Measurements from ENCODE around the gene NPR1. TPM values are rescaled to one million over a fixed set of nuclear protein-coding genes. Genes with fewer than 3 reads are reported as not detected.
A peak's percentile ranks its signal among the peaks of the same experiment; 100 is the strongest.

Gene NPR1
- total and polyA plus RNA-seq, 2 of the 13 experiments (the other 11 are each of a cell fraction or from before 2014, with no cell fraction given) = not detected

- no peak for TF ChIP-seq ARID3A (IDR thresholded peaks at IDR 0.05; ENCODE audit: low read depth, low read length)
- no peak for TF ChIP-seq SP1 (IDR thresholded peaks at IDR 0.05)
- peak; percentile 73 for TF ChIP-seq SP1 (CRISPR knock-in tag; IDR thresholded peaks at IDR 0.05)
- TF ChIP-seq GLI4 (CRISPR knock-in tag; IDR thresholded peaks at IDR 0.05; ENCODE audit: borderline replicate concordance) = no peak; the same call in 1 of the 2 replicates
- TF ChIP-seq LBX2 (CRISPR knock-in tag; IDR thresholded peaks at IDR 0.05; ENCODE audit: borderline replicate concordance) = peak; percentile 76; the same call in 1 of the 2 replicates
- peak; percentile 75 for TF ChIP-seq ZNF670 (CRISPR knock-in tag; IDR thresholded peaks at IDR 0.05; ENCODE audit: borderline replicate concordance)
- peak; percentile 98 for TF ChIP-seq GMEB2 (CRISPR knock-in tag; IDR thresholded peaks at IDR 0.05; ENCODE audit: low read depth)
- no peak for TF ChIP-seq TGIF2 (CRISPR knock-in tag; IDR thresholded peaks at IDR 0.05)
- TF ChIP-seq ARNT2 (CRISPR knock-in tag; IDR thresholded peaks at IDR 0.05; ENCODE audit: low read depth) = peak; percentile 91
- peak; percentile 78 for TF ChIP-seq ZC3H13 (CRISPR knock-in tag; IDR thresholded peaks at IDR 0.05)
- TF ChIP-seq ZNF354B (CRISPR knock-in tag; IDR thresholded peaks at IDR 0.05) = no peak
- TF ChIP-seq DNMT1 (CRISPR knock-in tag; IDR thresholded peaks at IDR 0.05) = no peak
- peak; percentile 32; the same call in 1 of the 2 replicates for TF ChIP-seq ZBTB34 (CRISPR knock-in tag; IDR thresholded peaks at IDR 0.05)
- peak; percentile 93 for TF ChIP-seq ZFP91 (CRISPR knock-in tag; IDR thresholded peaks at IDR 0.05; ENCODE audit: borderline replicate concordance)
- TF ChIP-seq SP140L (CRISPR knock-in tag; IDR thresholded peaks at IDR 0.05; ENCODE audit: borderline replicate concordance) = no peak
- no peak for TF ChIP-seq HNF4G (IDR thresholded peaks at IDR 0.05; ENCODE audit: borderline replicate concordance, low read depth, low read length)
- TF ChIP-seq HNF4G (CRISPR knock-in tag; IDR thresholded peaks at IDR 0.05; ENCODE audit: borderline replicate concordance, low read depth) = no peak
- TF ChIP-seq ZNF460 (CRISPR knock-in tag; IDR thresholded peaks at IDR 0.05; ENCODE audit: borderline replicate concordance) = peak; percentile 49; the same call in 1 of the 2 replicates
- peak; percentile 99 for TF ChIP-seq KAT8 (CRISPR knock-in tag; IDR thresholded peaks at IDR 0.05)
- peak; percentile 73 for TF ChIP-seq ZNF563 (CRISPR knock-in tag; IDR thresholded peaks at IDR 0.05)
- TF ChIP-seq ZNF598 (CRISPR knock-in tag; IDR thresholded peaks at IDR 0.05; ENCODE audit: borderline replicate concordance) = peak; percentile 94
- TF ChIP-seq FOXP1 (IDR thresholded peaks at IDR 0.05) = no peak
- no peak for TF ChIP-seq FOXP1 (CRISPR knock-in tag; IDR thresholded peaks at IDR 0.05)
- TF ChIP-seq NFRKB (IDR thresholded peaks at IDR 0.05) = peak; percentile 89
Observed at GRCh38 chr1:153633754-153634665, 44.5 kb upstream of the NPR1 start, which contains the start of gene CHTOP (continued).

Data from HepG2 (cell line).